ENCODE measurements around the gene AZI2.

Gene AZI2

GRCh38 chr3:28335246-28335645 lies 13.4 kb downstream of the AZI2 start:
- DNase-seq (ENCODE audit: insufficient read length) (no peak), FAIRE-seq (peak; percentile 56)
- TF ChIP-seq POLR2AphosphoS5 (IDR thresholded peaks at IDR 0.05; ENCODE audit: low read depth, low read length), result no peak
- TF ChIP-seq TAF1 (IDR thresholded peaks at IDR 0.05; ENCODE audit: borderline replicate concordance, low read depth, low read length), result no peak
- TF ChIP-seq POLR2A (IDR thresholded peaks at IDR 0.05; ENCODE audit: low read depth, low read length), result no peak

GRCh38 chr3:28334552-28334951 lies 14.1 kb downstream of the AZI2 start:
- DNase-seq (ENCODE audit: insufficient read length) (no peak), FAIRE-seq (no peak)
- TF ChIP-seq POLR2A (IDR thresholded peaks at IDR 0.05; ENCODE audit: low read depth, low read length) (no peak), POLR2AphosphoS5 (IDR thresholded peaks at IDR 0.05; ENCODE audit: low read depth, low read length) (no peak), TAF1 (IDR thresholded peaks at IDR 0.05; ENCODE audit: borderline replicate concordance, low read depth, low read length) (no peak)

- DNase-seq (ENCODE audit: insufficient read length) (no peak), FAIRE-seq (no peak)
- TF ChIP-seq POLR2A (IDR thresholded peaks at IDR 0.05; ENCODE audit: low read depth, low read length), result no peak
- no peak for TF ChIP-seq POLR2AphosphoS5 (IDR thresholded peaks at IDR 0.05; ENCODE audit: low read depth, low read length)
Observed at GRCh38 chr3:28328188-28329151, 20.2 kb downstream of the AZI2 start.

DNA sequence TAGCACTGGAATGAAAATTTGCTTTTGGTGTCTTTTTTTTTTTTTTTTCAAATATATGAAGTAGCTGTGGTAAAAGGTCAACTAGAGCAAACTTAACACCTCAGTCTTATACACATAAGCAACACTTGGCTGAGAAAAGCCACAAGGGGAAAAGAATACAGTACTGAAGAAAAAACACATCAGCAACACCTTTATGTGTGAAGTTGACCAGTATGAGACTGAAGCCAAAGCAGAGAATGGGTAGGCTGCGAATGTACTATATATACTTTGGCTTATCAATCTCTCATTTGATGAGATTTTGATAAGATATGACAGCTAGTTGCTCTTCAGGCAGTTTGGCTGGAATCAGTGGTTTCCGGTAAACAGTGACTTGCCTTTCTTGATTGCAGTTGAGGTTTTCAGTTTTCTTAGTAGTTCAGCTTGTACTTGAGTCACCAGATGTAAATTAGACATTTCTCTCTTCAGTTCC lies 22.1 kb downstream of the AZI2 start:
- TF ChIP-seq POLR2AphosphoS5 (IDR thresholded peaks at IDR 0.05; ENCODE audit: low read depth, low read length) (no peak), TAF1 (IDR thresholded peaks at IDR 0.05; ENCODE audit: borderline replicate concordance, low read depth, low read length) (no peak), POLR2A (IDR thresholded peaks at IDR 0.05; ENCODE audit: low read depth, low read length) (no peak)
- FAIRE-seq (no peak), DNase-seq (ENCODE audit: insufficient read length) (no peak)

- DNase-seq (ENCODE audit: insufficient read length), result no peak
- no peak for FAIRE-seq
- no peak for TF ChIP-seq TAF1 (IDR thresholded peaks at IDR 0.05; ENCODE audit: borderline replicate concordance, low read depth, low read length)
- no peak for TF ChIP-seq POLR2A (IDR thresholded peaks at IDR 0.05; ENCODE audit: low read depth, low read length)
- no peak for TF ChIP-seq POLR2AphosphoS5 (IDR thresholded peaks at IDR 0.05; ENCODE audit: low read depth, low read length)
Observed at GRCh38 chr3:28322464-28322863, 26.2 kb downstream of the AZI2 start.

- no peak for TF ChIP-seq POLR2AphosphoS5 (IDR thresholded peaks at IDR 0.05; ENCODE audit: low read depth, low read length)
- no peak for TF ChIP-seq TAF1 (IDR thresholded peaks at IDR 0.05; ENCODE audit: borderline replicate concordance, low read depth, low read length)
- TF ChIP-seq POLR2A (IDR thresholded peaks at IDR 0.05; ENCODE audit: low read depth, low read length), result no peak
- DNase-seq (ENCODE audit: insufficient read length) (no peak), FAIRE-seq (no peak)
Observed at GRCh38 chr3:28320981-28321380, 27.6 kb downstream of the AZI2 start.

GRCh38 chr3:28317438-28318022 lies 31.1 kb downstream of the AZI2 start:
- FAIRE-seq (no peak), DNase-seq (ENCODE audit: insufficient read length) (no peak)
- TF ChIP-seq POLR2A (IDR thresholded peaks at IDR 0.05; ENCODE audit: low read depth, low read length) (no peak), TAF1 (IDR thresholded peaks at IDR 0.05; ENCODE audit: borderline replicate concordance, low read depth, low read length) (no peak), POLR2AphosphoS5 (IDR thresholded peaks at IDR 0.05; ENCODE audit: low read depth, low read length) (no peak)

- DNase-seq (ENCODE audit: insufficient read length) (no peak), FAIRE-seq (no peak)
- TF ChIP-seq POLR2AphosphoS5 (IDR thresholded peaks at IDR 0.05; ENCODE audit: low read depth, low read length) (no peak), POLR2A (IDR thresholded peaks at IDR 0.05; ENCODE audit: low read depth, low read length) (no peak), TAF1 (IDR thresholded peaks at IDR 0.05; ENCODE audit: borderline replicate concordance, low read depth, low read length) (no peak)
Observed at GRCh38 chr3:28316226-28316625, 32.4 kb downstream of the AZI2 start.

DNA sequence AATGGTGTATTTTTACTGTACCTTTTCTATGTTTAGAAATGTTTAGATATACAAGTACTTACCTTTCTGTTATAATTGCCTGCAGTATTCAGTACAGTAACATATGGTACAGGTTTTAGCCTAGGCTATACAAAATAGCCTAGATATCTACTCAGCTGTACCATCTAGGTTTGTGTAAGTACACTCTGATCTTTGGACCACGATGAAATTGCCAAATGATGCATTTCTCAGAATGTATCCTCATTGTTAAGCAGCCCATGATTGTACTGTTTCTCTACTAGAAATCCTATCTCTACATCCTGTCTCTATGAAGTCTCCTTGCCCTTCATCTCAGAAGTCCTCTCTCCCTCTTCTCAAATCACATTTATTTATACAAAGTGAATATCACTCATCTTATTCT lies 32.9 kb downstream of the AZI2 start:
- FAIRE-seq (no peak), DNase-seq (ENCODE audit: insufficient read length) (no peak)
- TF ChIP-seq POLR2AphosphoS5 (IDR thresholded peaks at IDR 0.05; ENCODE audit: low read depth, low read length) (no peak), POLR2A (IDR thresholded peaks at IDR 0.05; ENCODE audit: low read depth, low read length) (no peak), TAF1 (IDR thresholded peaks at IDR 0.05; ENCODE audit: borderline replicate concordance, low read depth, low read length) (no peak)

DNA sequence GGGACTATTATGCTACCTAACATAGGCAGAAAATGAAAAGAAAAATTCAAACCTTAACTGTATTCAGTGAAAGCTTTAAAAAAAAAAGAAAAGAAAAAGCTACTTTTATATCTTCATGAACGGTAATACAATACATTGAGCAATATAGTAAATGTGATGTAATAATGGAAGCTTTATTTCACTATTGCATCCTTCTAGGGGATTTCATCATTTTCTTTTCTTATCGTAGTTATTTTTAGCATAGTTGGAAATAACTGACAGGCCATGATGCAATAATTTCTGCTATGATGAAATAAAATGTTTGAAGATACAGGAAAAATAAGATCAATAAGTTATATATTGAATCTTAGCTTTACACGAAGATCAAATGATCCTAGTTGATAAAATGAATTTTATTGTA lies 40.4 kb downstream of the AZI2 start:
- FAIRE-seq (no peak), DNase-seq (ENCODE audit: insufficient read length) (no peak)
- TF ChIP-seq POLR2A (IDR thresholded peaks at IDR 0.05; ENCODE audit: low read depth, low read length) (no peak), TAF1 (IDR thresholded peaks at IDR 0.05; ENCODE audit: borderline replicate concordance, low read depth, low read length) (no peak), POLR2AphosphoS5 (IDR thresholded peaks at IDR 0.05; ENCODE audit: low read depth, low read length) (no peak)

DNA sequence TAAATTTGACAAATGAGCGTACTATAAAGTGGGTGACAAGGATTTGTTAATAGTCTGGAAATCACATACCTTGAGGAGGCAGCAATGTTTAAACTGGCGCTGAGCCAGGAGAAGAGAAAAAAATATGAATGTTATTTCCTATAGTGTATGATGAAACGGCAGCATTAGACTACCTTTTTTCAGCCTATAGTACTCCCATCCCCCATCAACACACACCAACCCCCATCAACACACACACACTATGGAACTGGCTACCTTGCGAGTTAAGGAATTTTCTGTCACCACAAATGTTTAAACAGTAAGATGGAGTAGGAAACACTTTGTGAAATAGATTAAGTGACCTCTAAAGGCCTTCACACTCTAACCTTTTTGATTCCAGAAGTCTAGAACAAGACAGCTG lies 46.9 kb downstream of the AZI2 start:
- DNase-seq (ENCODE audit: insufficient read length) (no peak), FAIRE-seq (no peak)
- no peak for TF ChIP-seq TAF1 (IDR thresholded peaks at IDR 0.05; ENCODE audit: borderline replicate concordance, low read depth, low read length)
- TF ChIP-seq POLR2AphosphoS5 (IDR thresholded peaks at IDR 0.05; ENCODE audit: low read depth, low read length), result no peak
- TF ChIP-seq POLR2A (IDR thresholded peaks at IDR 0.05; ENCODE audit: low read depth, low read length), result no peak
